Hepatocyte (in vitro differentiated cells): ENCODE data around the gene DISC1.

Experiments
- CTCF ChIP-seq: fragments of 200-600 bp; sonication (generic); IDR thresholded peaks from 2 replicates; pipeline ENCODE4 v1.5.1; 2016; ENCODE audit warnings: antibody characterized with exemption, mild to moderate bottlenecking; ENCODE audit not compliant: poor library complexity
- EZH2 ChIP-seq: fragments of 200-600 bp; sonication (generic); IDR thresholded peaks from 2 replicates; pipeline ENCODE4 v1.6.1; 2016; ENCODE audit warnings: antibody characterized with exemption, mild to moderate bottlenecking, borderline replicate concordance
- EZH2phosphoT487 ChIP-seq: fragments of 200-600 bp; sonication (generic); IDR thresholded peaks from one replicate; pipeline ENCODE4 v1.6.1; 2018; ENCODE audit warnings: antibody characterized with exemption, mild to moderate bottlenecking, low read depth, moderate library complexity; ENCODE audit not compliant: unreplicated experiment, severe bottlenecking

- TF ChIP-seq CTCF = no peak
- TF ChIP-seq EZH2 = no peak
- TF ChIP-seq EZH2phosphoT487 = no peak
Measured at GRCh38 chr1:231763456-231763855, 136.9 kb downstream of the DISC1 start.
